Spleen (tissue), 11 donors: ENCODE data around the gene MLYCD. TPM values are rescaled to one million over a fixed set of nuclear protein-coding genes. Genes with fewer than 3 reads are reported as not detected.
A peak's percentile ranks its signal among the peaks of the same experiment; 100 is the strongest.

Source experiments
- DNase-seq: peaks from one replicate; pipeline ENCODE4 v3.0.0-alpha.2; 2020
- H3K27ac ChIP-seq, 8 donors: fragments of 200-600 bp; sonication (generic) in 7 of 8; 1 replicate in 4 of 8; 2 replicates in 4 of 8; pipeline versions ENCODE4 v1.5.0 to v1.8.0; 2016 to 2021; ENCODE audit warnings: inconsistent platforms in 4 of 8, mild to moderate bottlenecking in 4 of 8, moderate library complexity in 1 of 8
- H3K27me3 ChIP-seq, 7 donors: fragments of 200-600 bp; sonication (generic) in 6 of 7; replicated peaks in 1 of 7; 1 replicate in 4 of 7; 2 replicates in 3 of 7; pipeline versions ENCODE4 v1.5.0 to v1.8.0; 2016 to 2021; ENCODE audit warnings: inconsistent platforms in 3 of 7, mild to moderate bottlenecking in 1 of 7
- H3K36me3 ChIP-seq, 6 donors: fragments of 200-600 bp; sonication (generic) in 5 of 6; 1 replicate in 4 of 6; 2 replicates in 2 of 6; pipeline versions ENCODE4 v1.5.0 to v1.8.0; 2016 to 2021; ENCODE audit warnings: inconsistent platforms in 2 of 6
- H3K4me1 ChIP-seq, 6 donors: fragments of 200-600 bp; sonication (generic) in 5 of 6; 1 replicate in 3 of 6; 2 replicates in 3 of 6; pipeline versions ENCODE4 v1.5.0 to v1.8.0; 2016 to 2021; ENCODE audit warnings: inconsistent platforms in 3 of 6
- H3K4me3 ChIP-seq, 8 donors: fragments of 200-600 bp; sonication (generic) in 7 of 8; 1 replicate in 4 of 8; 2 replicates in 4 of 8; pipeline versions ENCODE4 v1.5.0 to v1.8.0; 2016 to 2021; ENCODE audit warnings: inconsistent platforms in 4 of 8, mild to moderate bottlenecking in 4 of 8, moderate library complexity in 2 of 8
- H3K9me3 ChIP-seq, 8 donors: fragments of 200-600 bp; sonication (generic) in 7 of 8; 1 replicate in 4 of 8; 2 replicates in 4 of 8; pipeline versions ENCODE4 v1.5.0 to v1.8.0; 2016 to 2021; ENCODE audit warnings: inconsistent platforms in 4 of 8
- POLR2A ChIP-seq, 3 donors: fragments of 450-650 bp; IDR thresholded peaks; one replicate each; pipeline ENCODE4 v1.5.1; 2017; ENCODE audit warnings: antibody characterized with exemption in 3 of 3, mild to moderate bottlenecking in 1 of 3
- POLR2AphosphoS5 ChIP-seq, 3 donors: sonication (generic); formaldehyde crosslinking; IDR thresholded peaks; one replicate each; pipeline ENCODE4 v1.5.1; 2017; ENCODE audit warnings: antibody characterized with exemption in 3 of 3
- WGBS, 5 donors: extraction: QIAGEN DNeasy Blood & Tissue Kit in 3 of 5; methylation state at CpG; one replicate each; pipeline versions ENCODE4 v1.1.5 to v1.1.7; 2013 to 2018; 5-methylcytosine and 5-hydroxymethylcytosine counted together
- intact Hi-C: fragments of 100-400 bp; cut with DNase I; formaldehyde crosslinking; loops from one replicate; pipeline ENCODE4 v1.15.0; 2023; ENCODE audit warnings: low total_unique reads
- polyA plus RNA-seq, 3 donors: library from polyadenylated mRNA; stranded (reverse); fragments of 200-250 nt; gene quantifications; one replicate each; pipeline ENCODE4 v1.2.1, GENCODE V29; 2013
- total RNA-seq, 7 donors: library from RNA; depleted of rRNA in 3 of 7; stranded (reverse); fragments of >200 nt in 3 of 7; fragmentation: NEBNext Ultra II Directional in 4 of 7; extraction: Animal tissue kit (Norgen Biotek cat#: 25700) in 4 of 7; gene quantifications; one replicate each; pipeline versions ENCODE4 v1.1.0 to v1.2.1, GENCODE V29; 2016 to 2021
- TF ChIP-seq, protein P1 (sequence below), 11 experiments: fragments of 200-600 bp in 7 of 11; fragments of 450-650 bp in 4 of 11; sonication (generic) in 4 of 11; IDR thresholded peaks in 8 of 11; conservative IDR thresholded peaks in 3 of 11; 1 replicate in 7 of 11; 2 replicates in 4 of 11; pipeline versions ENCODE4 v1.4.0 to v1.8.0; 2016 to 2021; ENCODE audit warnings: antibody characterized with exemption in 11 of 11, inconsistent platforms in 4 of 11, mild to moderate bottlenecking in 1 of 11
- donor health status: healthy with polysubstance abuse.
- donor health status: DM: no; HTN: no; CAD: no; lungs with moderate emphysema.
- donor health status: DM: no; HTN: no; CAD: no.
- donor health status: Bipolar disorder and iron deficiency.
- donor health status: healthy.
- donor health status: DM: no; HTN: no; CAD: no.
- donor health status: DM: yes; HTN: yes; CAD: no.

MLYCD gene
- total and polyA plus RNA-seq, 10 donors = 2.0 to 14.3 (median 9.9) TPM

DNA sequence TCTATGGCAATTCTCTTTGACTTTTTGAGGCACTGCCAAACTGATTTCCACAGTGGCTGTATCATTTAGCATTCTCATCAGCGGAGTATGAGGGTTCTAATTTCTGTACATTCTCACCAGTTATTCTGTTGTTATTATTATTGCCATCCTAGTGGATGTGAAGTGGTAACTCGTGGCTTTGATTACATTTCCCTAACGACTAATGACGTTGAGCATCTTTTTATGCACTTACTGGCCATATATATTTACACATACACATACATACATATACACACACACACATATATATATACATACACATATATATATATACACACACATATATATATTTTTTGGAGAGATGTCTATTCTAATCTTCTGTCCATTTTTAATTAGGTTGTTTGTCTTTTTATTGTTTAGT lies 3.7 kb upstream of the MLYCD start:
- Histone ChIP-seq H3K27me3 (no peaks in the 10 kb centered on the region), H3K4me1 (peaks cover 5 to 20% (median 15%) of the 10 kb centered on the region in 6 donors), H3K27ac (no peak overlapping the region), H3K4me3 (no peak overlapping the region), H3K9me3 (peaks cover 0 to 23% (median 13%) of the 10 kb centered on the region in 8 donors), H3K36me3 (no peaks in the 10 kb centered on the region)
- TF ChIP-seq POLR2A (IDR thresholded peaks at IDR 0.05) (no peak), POLR2AphosphoS5 (IDR thresholded peaks at IDR 0.05) (no peak)
- TF ChIP-seq, protein P1, sequence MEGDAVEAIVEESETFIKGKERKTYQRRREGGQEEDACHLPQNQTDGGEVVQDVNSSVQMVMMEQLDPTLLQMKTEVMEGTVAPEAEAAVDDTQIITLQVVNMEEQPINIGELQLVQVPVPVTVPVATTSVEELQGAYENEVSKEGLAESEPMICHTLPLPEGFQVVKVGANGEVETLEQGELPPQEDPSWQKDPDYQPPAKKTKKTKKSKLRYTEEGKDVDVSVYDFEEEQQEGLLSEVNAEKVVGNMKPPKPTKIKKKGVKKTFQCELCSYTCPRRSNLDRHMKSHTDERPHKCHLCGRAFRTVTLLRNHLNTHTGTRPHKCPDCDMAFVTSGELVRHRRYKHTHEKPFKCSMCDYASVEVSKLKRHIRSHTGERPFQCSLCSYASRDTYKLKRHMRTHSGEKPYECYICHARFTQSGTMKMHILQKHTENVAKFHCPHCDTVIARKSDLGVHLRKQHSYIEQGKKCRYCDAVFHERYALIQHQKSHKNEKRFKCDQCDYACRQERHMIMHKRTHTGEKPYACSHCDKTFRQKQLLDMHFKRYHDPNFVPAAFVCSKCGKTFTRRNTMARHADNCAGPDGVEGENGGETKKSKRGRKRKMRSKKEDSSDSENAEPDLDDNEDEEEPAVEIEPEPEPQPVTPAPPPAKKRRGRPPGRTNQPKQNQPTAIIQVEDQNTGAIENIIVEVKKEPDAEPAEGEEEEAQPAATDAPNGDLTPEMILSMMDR (IDR thresholded peaks at IDR 0.05 in 8 of 11, conservative IDR thresholded peaks at IDR 0.05 in 3 of 11) = no peak
- DNase-seq = no peak
- WGBS, 5 donors = 77 to 96% (median 82%) methylated on average over 4 of the region's 4 CpGs
- intact Hi-C loops = no loop called here

GRCh38 chr16:83895942-83896341 lies 3.0 kb upstream of the MLYCD start:
- Histone ChIP-seq H3K4me3 (no peak overlapping the region), H3K9me3 (peaks cover 0 to 17% (median 10%) of the 10 kb centered on the region in 8 donors), H3K27me3 (no peaks in the 10 kb centered on the region), H3K27ac (no peak overlapping the region), H3K36me3 (peaks cover 0 to 1% (median 0%) of the 10 kb centered on the region in 6 donors), H3K4me1 (peaks cover 6 to 27% (median 21%) of the 10 kb centered on the region in 6 donors)
- intact Hi-C loops = no loop called here
- DNase-seq = no peak
- WGBS, 5 donors = 80 to 96% (median 92%) methylated on average over 3 of the region's 3 CpGs
- TF ChIP-seq POLR2A (IDR thresholded peaks at IDR 0.05) (no peak), POLR2AphosphoS5 (IDR thresholded peaks at IDR 0.05) (no peak)
- TF ChIP-seq, protein P1 (IDR thresholded peaks at IDR 0.05 in 8 of 11, conservative IDR thresholded peaks at IDR 0.05 in 3 of 11) = no peak

GRCh38 chr16:83899272-83899897 lies 470 bp downstream of the MLYCD start:
- peak overlapping the region; percentile 76 to 98 (median 93) for H3K4me3 ChIP-seq
- H3K4me1 ChIP-seq = peaks cover 6 to 59% (median 29%) of the 10 kb centered on the region in 6 donors
- peak; percentile 90 for DNase-seq
- H3K27ac ChIP-seq = peak overlapping the region; percentile 77 to 94 (median 88)
- intact Hi-C loops = no loop called here
- H3K27me3 ChIP-seq = no peaks in the 10 kb centered on the region
- 0 to 1% (median 1%) methylated on average over 35 to 73 of the region's 73 CpGs for WGBS, 5 donors
- peaks cover 0 to 14% (median 0%) of the 10 kb centered on the region in 6 donors for H3K36me3 ChIP-seq
- H3K9me3 ChIP-seq = no peaks in the 10 kb centered on the region
- TF ChIP-seq POLR2AphosphoS5 (IDR thresholded peaks at IDR 0.05) = peak in 1 of 3 donors; percentile 58
- TF ChIP-seq, protein P1 (IDR thresholded peaks at IDR 0.05 in 8 of 11, conservative IDR thresholded peaks at IDR 0.05 in 3 of 11) = no peak

DNA sequence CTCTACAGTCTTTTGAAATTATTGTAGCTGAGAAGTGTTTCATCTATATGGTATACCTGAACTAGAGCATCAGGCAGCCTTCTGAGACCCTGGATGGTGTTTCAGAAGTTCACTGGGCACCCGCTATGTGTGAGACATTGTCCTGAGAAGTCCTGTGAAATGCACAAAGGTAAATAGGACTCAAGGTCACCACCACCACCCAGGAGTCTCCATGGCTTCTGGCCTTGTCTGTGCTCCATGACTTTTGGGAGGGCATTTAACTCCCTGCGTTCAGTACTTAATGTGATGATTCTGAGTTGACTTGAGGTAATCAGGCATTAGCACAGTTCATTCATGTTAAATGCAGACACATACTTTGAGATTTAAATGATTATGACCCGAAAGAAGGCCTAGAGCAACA lies 1.1 kb downstream of the MLYCD start:
- Histone ChIP-seq H3K27ac (peak overlapping the region in 6 of 8 donors; percentile 80 to 94 (median 89)), H3K36me3 (peaks cover 0 to 19% (median 0%) of the 10 kb centered on the region in 6 donors), H3K27me3 (no peaks in the 10 kb centered on the region), H3K4me3 (peak overlapping the region in 7 of 8 donors; percentile 88 to 98 (median 93)), H3K4me1 (peaks cover 6 to 63% (median 29%) of the 10 kb centered on the region in 6 donors), H3K9me3 (no peaks in the 10 kb centered on the region)
- intact Hi-C loops = no loop called here
- WGBS, 5 donors = 77 to 90% (median 83%) methylated on average over 3 of the region's 3 CpGs
- TF ChIP-seq, protein P1 (IDR thresholded peaks at IDR 0.05 in 8 of 11, conservative IDR thresholded peaks at IDR 0.05 in 3 of 11) = no peak
- TF ChIP-seq POLR2A (IDR thresholded peaks at IDR 0.05) (no peak), POLR2AphosphoS5 (IDR thresholded peaks at IDR 0.05) (no peak)
- no peak for DNase-seq
